ENCODE data around the gene UFC1. TPM values are rescaled to one million over a fixed set of nuclear protein-coding genes. Genes with fewer than 3 reads are reported as not detected.

UFC1 gene
- total and polyA plus RNA-seq, 2 of the 13 experiments (the other 11 are each of a cell fraction or from before 2014, with no cell fraction given) = 72.8 to 85.2 TPM

- TF ChIP-seq TRAFD1 (CRISPR knock-in tag; IDR thresholded peaks at IDR 0.05; ENCODE audit: borderline replicate concordance) (no peak), ZNF589 (CRISPR knock-in tag; conservative IDR thresholded peaks at IDR 0.05) (no peak), ESRRA (CRISPR knock-in tag; IDR thresholded peaks at IDR 0.05; ENCODE audit: low read depth) (no peak), WIZ (CRISPR knock-in tag; IDR thresholded peaks at IDR 0.05) (no peak), NRL (CRISPR knock-in tag; IDR thresholded peaks at IDR 0.05; ENCODE audit: borderline replicate concordance) (no peak), ZNF329 (CRISPR knock-in tag; IDR thresholded peaks at IDR 0.05; ENCODE audit: low read depth) (no peak), KDM5A (IDR thresholded peaks at IDR 0.05; ENCODE audit: borderline replicate concordance, low read length) (no peak), ZNF383 (CRISPR knock-in tag; IDR thresholded peaks at IDR 0.05; ENCODE audit: borderline replicate concordance) (no peak), ZFY (CRISPR knock-in tag; IDR thresholded peaks at IDR 0.05) (peak; percentile 23; the same call in 1 of the 2 replicates), DBP (CRISPR knock-in tag; IDR thresholded peaks at IDR 0.05; ENCODE audit: not compliant biosample characterization) (no peak), ZBTB20 (CRISPR knock-in tag; IDR thresholded peaks at IDR 0.05; ENCODE audit: borderline replicate concordance, low read depth) (no peak), RBM22 (optimal IDR thresholded peaks at IDR 0.05; ENCODE audit: low read length) (no peak), TEF (CRISPR knock-in tag; IDR thresholded peaks at IDR 0.05) (no peak), ZFP41 (CRISPR knock-in tag; IDR thresholded peaks at IDR 0.05; ENCODE audit: borderline replicate concordance) (no peak), BCL6 (CRISPR knock-in tag; IDR thresholded peaks at IDR 0.05) (no peak), ZNF614 (CRISPR knock-in tag; IDR thresholded peaks at IDR 0.05; ENCODE audit: borderline replicate concordance) (no peak), NFE2L2 (IDR thresholded peaks at IDR 0.05; ENCODE audit: low read length) (no peak), AKAP8 (CRISPR knock-in tag; IDR thresholded peaks at IDR 0.05) (0 out of 2 replicates have a peak, but pooled peaks have one; percentile 31), SMARCE1 (IDR thresholded peaks at IDR 0.05; ENCODE audit: borderline replicate concordance) (no peak), HNRNPL (IDR thresholded peaks at IDR 0.05; ENCODE audit: low read depth, low read length) (no peak), UBTF (CRISPR knock-in tag; IDR thresholded peaks at IDR 0.05) (no peak)
Observed at GRCh38 chr1:161200992-161201835, 47.4 kb downstream of the UFC1 start (continued).

Measured in HepG2 (cell line).